Measurements from ENCODE around the gene PGAP2. TPM values are rescaled to one million over a fixed set of nuclear protein-coding genes. Genes with fewer than 3 reads are reported as not detected.

PGAP2 gene
- total RNA-seq, 4 donors from 2014 or later: 9.1 to 67.2 (median 53.7) TPM

DNA sequence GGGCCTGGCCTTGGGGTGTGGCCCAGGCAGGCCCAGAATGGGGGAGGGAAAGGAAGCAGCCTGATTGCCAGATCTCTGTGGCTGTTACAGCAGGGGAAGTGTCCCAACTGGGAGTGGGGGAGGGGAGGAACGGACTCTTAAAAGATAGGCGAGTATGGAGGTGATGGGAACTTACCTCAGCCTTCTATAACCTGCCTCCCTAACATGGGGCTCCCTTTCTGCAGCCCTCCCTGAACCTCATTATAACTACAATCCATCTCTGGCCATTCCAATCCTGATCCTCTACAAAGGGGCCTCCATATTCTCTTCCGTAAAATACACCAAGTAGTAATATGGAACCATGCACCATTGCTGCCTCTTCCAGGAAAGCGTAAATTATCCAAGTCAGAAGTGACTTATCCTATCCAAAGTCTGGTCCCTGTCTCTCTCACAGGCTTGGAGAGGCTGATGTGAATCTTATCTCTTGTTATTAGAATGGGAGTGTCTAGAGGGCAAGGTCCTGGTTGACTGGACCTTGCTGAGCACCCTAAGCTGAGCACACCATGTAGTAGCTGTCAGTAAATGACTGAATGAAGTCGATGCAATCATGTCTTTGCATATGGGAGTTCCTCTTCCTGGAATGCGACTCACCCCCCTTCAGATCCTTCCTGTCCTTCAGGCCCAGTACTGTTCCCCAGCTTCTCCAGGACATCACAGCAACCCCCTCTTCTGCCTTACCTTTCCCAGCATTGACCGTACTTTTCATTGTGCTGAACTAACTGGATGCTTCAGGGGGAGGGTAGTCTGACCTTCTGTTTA is 26.5 kb downstream of the PGAP2 start:
- H3K4me3 ChIP-seq: peak overlapping the region in 1 of 4 donors; percentile 2
- H3K27me3 ChIP-seq: no peaks in the 10 kb centered on the region
- DNase-seq: peak in 2 of 3 donors; percentile 53 to 72
- TF ChIP-seq CTCF (IDR thresholded peaks at IDR 0.05) (peak in 1 of 6 experiments; percentile 8), POLR2A (IDR thresholded peaks at IDR 0.05) (peak; percentile 39 to 62)
- H3K36me3 ChIP-seq: peaks cover 0 to 16% (median 0%) of the 10 kb centered on the region in 3 donors
- H3K27ac ChIP-seq: peak overlapping the region; percentile 63 to 97 (median 84)
- no peaks in the 10 kb centered on the region for H3K9me3 ChIP-seq
- peaks cover 0 to 81% (median 54%) of the 10 kb centered on the region in 4 donors for H3K4me1 ChIP-seq

GRCh38 chr11:3835751-3836150 is 27.4 kb downstream of the PGAP2 start:
- no peak for TF ChIP-seq CTCF (IDR thresholded peaks at IDR 0.05)
- no peak for TF ChIP-seq POLR2A (IDR thresholded peaks at IDR 0.05)
- Histone ChIP-seq H3K27ac (peak overlapping the region; percentile 62 to 97 (median 84)), H3K36me3 (peaks cover 0 to 8% (median 0%) of the 10 kb centered on the region in 3 donors), H3K4me3 (no peak overlapping the region), H3K4me1 (peaks cover 0 to 80% (median 54%) of the 10 kb centered on the region in 4 donors), H3K27me3 (no peaks in the 10 kb centered on the region), H3K9me3 (no peaks in the 10 kb centered on the region)
- no peak for DNase-seq

- Histone ChIP-seq H3K27ac (peak overlapping the region; percentile 13 to 97 (median 67)), H3K9me3 (no peaks in the 10 kb centered on the region), H3K27me3 (no peaks in the 10 kb centered on the region), H3K4me3 (peak overlapping the region in 2 of 4 donors; percentile 2 to 23), H3K36me3 (no peaks in the 10 kb centered on the region), H3K4me1 (peaks cover 0 to 73% (median 50%) of the 10 kb centered on the region in 4 donors)
- DNase-seq: peak in 2 of 3 donors; percentile 73 to 82
- no peak for TF ChIP-seq CTCF (IDR thresholded peaks at IDR 0.05)
- no peak for TF ChIP-seq POLR2A (IDR thresholded peaks at IDR 0.05)
These were observed 28.5 kb downstream of the PGAP2 start for GRCh38 chr11:3836903-3837302.

GRCh38 chr11:3837793-3838192 is 29.4 kb downstream of the PGAP2 start:
- Histone ChIP-seq H3K9me3 (no peaks in the 10 kb centered on the region), H3K4me3 (peak overlapping the region in 1 of 4 donors; percentile 2), H3K36me3 (no peaks in the 10 kb centered on the region), H3K4me1 (peaks cover 0 to 68% (median 47%) of the 10 kb centered on the region in 4 donors), H3K27ac (peak overlapping the region; percentile 13 to 97 (median 67)), H3K27me3 (no peaks in the 10 kb centered on the region)
- peak in 2 of 3 donors; percentile 50 to 70 for DNase-seq
- TF ChIP-seq POLR2A (IDR thresholded peaks at IDR 0.05): peak in 1 of 2 donors; percentile 11
- TF ChIP-seq CTCF (IDR thresholded peaks at IDR 0.05): no peak

- no peaks in the 10 kb centered on the region for H3K9me3 ChIP-seq
- no peaks in the 10 kb centered on the region for H3K27me3 ChIP-seq
- H3K4me3 ChIP-seq: peak overlapping the region in 3 of 4 donors; percentile 25 to 96 (median 74)
- H3K36me3 ChIP-seq: no peaks in the 10 kb centered on the region
- H3K4me1 ChIP-seq: peaks cover 0 to 61% (median 45%) of the 10 kb centered on the region in 4 donors
- peak overlapping the region; percentile 13 to 97 (median 67) for H3K27ac ChIP-seq
- TF ChIP-seq POLR2A (IDR thresholded peaks at IDR 0.05) (no peak), CTCF (IDR thresholded peaks at IDR 0.05) (no peak)
- DNase-seq: no peak
These were observed 30.1 kb downstream of the PGAP2 start for GRCh38 chr11:3838504-3838903.
